OCI-LY1 (cell line): Measurements from ENCODE around the gene TTLL5.

Experiments
- EZH2 ChIP-seq: fragments of 200-600 bp; sonication (generic), shearing (Covaris generic); IDR thresholded peaks from 2 replicates; pipeline ENCODE4 v1.8.0; 2017; ENCODE audit warnings: borderline replicate concordance, mixed run types, mild to moderate bottlenecking, antibody characterized with exemption, low read length, moderate library complexity, mixed read lengths
- TF ChIP-seq, protein P1 (sequence below): fragments of 200-600 bp; sonication (generic), shearing (Covaris generic); IDR thresholded peaks from 2 replicates; pipeline ENCODE4 v1.5.1; 2017; ENCODE audit warnings: mild to moderate bottlenecking, antibody characterized with exemption, low read length, moderate library complexity, mixed read lengths

DNA sequence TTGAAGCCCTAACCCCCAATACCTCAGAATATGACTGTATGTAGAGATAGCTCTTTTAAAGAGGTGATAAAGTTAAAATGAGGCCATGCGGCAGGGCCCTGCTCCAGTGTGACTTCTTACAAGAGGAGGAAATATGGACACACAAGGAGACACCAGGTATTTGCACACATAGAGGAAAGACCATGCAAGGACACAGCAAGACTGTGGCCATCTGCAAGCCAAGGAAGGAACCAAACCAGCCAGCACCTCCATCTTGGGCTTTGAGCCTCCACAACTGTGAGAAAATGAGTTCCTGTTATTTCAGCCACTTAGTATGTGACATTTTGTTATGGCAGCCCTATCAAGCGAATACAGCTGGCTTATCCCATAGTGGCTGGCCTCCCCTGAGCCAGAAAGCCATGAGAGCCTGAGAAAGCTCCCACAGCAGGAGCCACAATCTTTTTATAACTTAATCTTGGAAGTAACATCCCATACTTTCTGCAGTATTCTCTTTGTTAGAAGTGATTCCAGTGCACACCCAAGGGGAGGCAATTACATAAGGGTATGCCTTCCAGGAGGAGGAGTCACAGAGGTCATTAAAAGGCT is 272.8 kb downstream of the TTLL5 start:
- TF ChIP-seq, protein P1, sequence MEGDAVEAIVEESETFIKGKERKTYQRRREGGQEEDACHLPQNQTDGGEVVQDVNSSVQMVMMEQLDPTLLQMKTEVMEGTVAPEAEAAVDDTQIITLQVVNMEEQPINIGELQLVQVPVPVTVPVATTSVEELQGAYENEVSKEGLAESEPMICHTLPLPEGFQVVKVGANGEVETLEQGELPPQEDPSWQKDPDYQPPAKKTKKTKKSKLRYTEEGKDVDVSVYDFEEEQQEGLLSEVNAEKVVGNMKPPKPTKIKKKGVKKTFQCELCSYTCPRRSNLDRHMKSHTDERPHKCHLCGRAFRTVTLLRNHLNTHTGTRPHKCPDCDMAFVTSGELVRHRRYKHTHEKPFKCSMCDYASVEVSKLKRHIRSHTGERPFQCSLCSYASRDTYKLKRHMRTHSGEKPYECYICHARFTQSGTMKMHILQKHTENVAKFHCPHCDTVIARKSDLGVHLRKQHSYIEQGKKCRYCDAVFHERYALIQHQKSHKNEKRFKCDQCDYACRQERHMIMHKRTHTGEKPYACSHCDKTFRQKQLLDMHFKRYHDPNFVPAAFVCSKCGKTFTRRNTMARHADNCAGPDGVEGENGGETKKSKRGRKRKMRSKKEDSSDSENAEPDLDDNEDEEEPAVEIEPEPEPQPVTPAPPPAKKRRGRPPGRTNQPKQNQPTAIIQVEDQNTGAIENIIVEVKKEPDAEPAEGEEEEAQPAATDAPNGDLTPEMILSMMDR = no peak
- no peak for TF ChIP-seq EZH2
